ENCODE results near the gene ATP8B1. TPM values are rescaled to one million over a fixed set of nuclear protein-coding genes. Genes with fewer than 3 reads are reported as not detected.

ATP8B1 gene
- total and polyA plus RNA-seq, 2 of the 4 experiments (the other 2 are of a cell fraction), result 64.3 to 136 TPM

GRCh38 chr18:57798713-57799373 is 4.3 kb downstream of the ATP8B1 start:
- peak overlapping the region; percentile 81 for H3K23ac ChIP-seq (ENCODE audit: low read depth, low read length)
- H2AFZ ChIP-seq (replicated peaks; ENCODE audit: low read length, poor library complexity), result no peak overlapping the region
- peaks cover 68% of the 10 kb centered on the region; the same call in 1 of the 2 replicates for H4K20me1 ChIP-seq (ENCODE audit: insufficient read depth, low read length)
- H2BK15ac ChIP-seq (ENCODE audit: low read depth, low read length), result no peak overlapping the region
- CTCF ChIA-PET, result interaction anchor here (0.6 kb wide), 2 partner anchors 30 to 177 kb away, joined by 4 to 5 read pairs; no protein-coding TSS in a partner anchor
- H2AK9ac ChIP-seq (replicated peaks; ENCODE audit: low read depth, low read length, poor library complexity), result no peak overlapping the region
- no peak overlapping the region for H3K27ac ChIP-seq (ENCODE audit: insufficient read depth, low read length)
- H3K56ac ChIP-seq (ENCODE audit: extremely low read depth, insufficient read depth, low read length), result no peak overlapping the region
- peak overlapping the region; percentile 4 for H3K14ac ChIP-seq (replicated peaks; ENCODE audit: low read depth, low read length)
- no peak for DNase-seq
- WGBS, 2 experiments (ENCODE audit: extremely low coverage in 2 of 2, insufficient read length in 1 of 2), result 70% methylated on average over 2 of the region's 4 CpGs; no CpG with 5 or more reads in 1 of the 2 experiments
- H3K9me1 ChIP-seq (ENCODE audit: insufficient read depth, low read length), result peaks cover 22% of the 10 kb centered on the region
- H3K36me3 ChIP-seq (ENCODE audit: control insufficient read depth, insufficient read depth, low read length), result no peaks in the 10 kb centered on the region
- no peaks in the 10 kb centered on the region for H3K27me3 ChIP-seq (ENCODE audit: control insufficient read depth, insufficient read depth, low read length)
- TF ChIP-seq MXI1 (IDR thresholded peaks at IDR 0.05; ENCODE audit: borderline replicate concordance, low read depth, low read length) (no peak), POLR2A (IDR thresholded peaks at IDR 0.05; ENCODE audit: low read depth, low read length) (no peak), FOS (IDR thresholded peaks at IDR 0.05; ENCODE audit: low read depth, low read length) (no peak), CTCF (conservative IDR thresholded peaks at IDR 0.05; ENCODE audit: low read depth, low read length) (no peak), SMC3 (IDR thresholded peaks at IDR 0.05; ENCODE audit: low read depth, low read length) (no peak)
- no peak overlapping the region for H4K8ac ChIP-seq (ENCODE audit: low read depth in 2 of 2, low read length in 2 of 2)
- ATAC-seq (ENCODE audit: low read depth), result no peak
- H3K4ac ChIP-seq (ENCODE audit: low read depth, low read length), result no peak overlapping the region
- H2BK120ac ChIP-seq (ENCODE audit: low read depth, low read length), result no peak overlapping the region
- no peak overlapping the region for H4K91ac ChIP-seq (ENCODE audit: insufficient read depth, low read depth, low read length)
- H3K4me2 ChIP-seq (ENCODE audit: low read depth, low read length), result no peak overlapping the region
- in situ Hi-C loops (cut with MboI; ENCODE audit: low sequenced_read_pairs), result no loop called here
- no peaks in the 10 kb centered on the region for H3K9me3 ChIP-seq (ENCODE audit: control insufficient read depth, insufficient read depth, low read length)
- BruUV-seq (replicated peaks), result no TSS peak
- H3K9ac ChIP-seq (ENCODE audit: low read depth, low read length), result no peak overlapping the region
- H2BK5ac ChIP-seq (ENCODE audit: low read depth, low read length, poor library complexity, severe bottlenecking), result peak overlapping the region; percentile 3
- dilution Hi-C loops (cut with HindIII; ENCODE audit: low sequenced_read_pairs, unreplicated experiment), result no loop called here
- H2AK5ac ChIP-seq (ENCODE audit: low read depth, low read length), result no peak overlapping the region
- intact Hi-C loops (cut with micrococcal nuclease), result no loop called here
- H4K5ac ChIP-seq (ENCODE audit: low read depth, low read length), result no peak overlapping the region
- H3K18ac ChIP-seq (ENCODE audit: low read depth, low read length), result no peak overlapping the region
- peaks cover 2 to 48% of the 10 kb centered on the region in 2 experiments; a peak in 3 of 4 replicates for H3K79me1 ChIP-seq (ENCODE audit: low read depth in 1 of 2, low read length in 2 of 2)
- no peak overlapping the region for H3K4me3 ChIP-seq (ENCODE audit: insufficient read depth, low read depth, low read length)
- POLR2A ChIA-PET (ENCODE audit: unreplicated experiment), result interaction anchor here (0.6 kb wide), 1 partner anchor 921 kb away, joined by 3 read pairs; no protein-coding TSS in a partner anchor
- peaks cover 11% of the 10 kb centered on the region for H3K4me1 ChIP-seq (ENCODE audit: control insufficient read depth, insufficient read depth, low read length)
- 0 out of 2 replicates have a peak overlapping the region, but pooled peaks have one; percentile 21 for H2BK20ac ChIP-seq (ENCODE audit: low read depth, low read length)
